HK-2 (cell line): Measurements from ENCODE around the gene MTA1.
A peak's percentile ranks its signal among the peaks of the same experiment; 100 is the strongest.

Source experiments
- DNase-seq: peaks from one replicate; pipeline ENCODE4 v3.0.0-alpha.2; 2018; ENCODE audit not compliant: unreplicated experiment

The MTA1 gene

DNA sequence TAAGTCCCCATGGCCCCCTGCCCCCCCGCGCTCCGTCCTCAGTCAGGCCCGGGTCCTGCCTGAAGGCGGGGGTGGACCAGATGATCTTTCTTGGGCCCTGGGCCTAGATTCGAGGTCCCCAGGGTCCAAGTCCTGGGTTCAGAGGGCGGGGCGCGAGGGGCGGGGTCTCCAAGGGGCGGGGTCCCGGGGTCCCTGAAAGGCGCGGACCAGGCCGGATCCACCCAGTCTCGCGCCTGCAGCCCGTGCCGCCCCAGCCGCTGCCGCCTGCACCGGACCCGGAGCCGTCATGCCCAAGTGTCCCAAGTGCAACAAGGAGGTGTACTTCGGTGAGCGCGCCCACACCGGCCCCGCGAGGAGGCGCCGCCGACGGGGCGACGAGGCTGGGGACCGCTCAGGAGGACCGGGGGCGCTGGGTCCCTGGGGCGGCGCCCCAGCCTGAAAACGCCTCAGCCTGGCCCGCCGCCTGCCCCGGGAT lies 67.4 kb downstream of the MTA1 start:
- DNase-seq: no peak

DNA sequence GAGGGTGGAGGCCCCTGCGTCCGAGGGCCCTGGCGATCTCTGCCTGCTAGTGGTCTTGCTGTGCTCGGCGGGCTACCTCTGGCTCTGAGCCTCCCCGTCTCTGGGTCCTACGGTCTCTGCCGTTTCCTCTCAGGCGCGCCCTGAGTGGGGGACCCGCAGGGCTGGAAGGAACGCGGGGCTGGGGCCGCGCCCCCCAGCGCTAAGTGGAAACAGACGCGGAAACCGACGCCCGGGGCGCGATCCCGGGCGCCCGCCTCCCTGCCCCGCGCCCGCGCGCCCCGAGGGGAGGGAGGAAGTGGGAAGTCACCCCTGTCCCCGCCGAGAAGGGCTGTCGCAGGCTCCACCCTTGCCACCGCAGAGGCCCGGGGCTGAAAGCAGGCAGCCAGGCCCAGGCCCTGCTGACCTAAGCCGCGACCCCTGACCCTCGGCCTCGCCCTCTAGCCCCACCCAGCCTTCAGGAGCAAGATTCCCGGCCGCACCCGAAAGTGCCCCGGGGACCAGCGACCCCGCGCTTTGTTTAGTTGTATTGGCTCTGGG lies 67.9 kb downstream of the MTA1 start:
- DNase-seq: no peak

DNA sequence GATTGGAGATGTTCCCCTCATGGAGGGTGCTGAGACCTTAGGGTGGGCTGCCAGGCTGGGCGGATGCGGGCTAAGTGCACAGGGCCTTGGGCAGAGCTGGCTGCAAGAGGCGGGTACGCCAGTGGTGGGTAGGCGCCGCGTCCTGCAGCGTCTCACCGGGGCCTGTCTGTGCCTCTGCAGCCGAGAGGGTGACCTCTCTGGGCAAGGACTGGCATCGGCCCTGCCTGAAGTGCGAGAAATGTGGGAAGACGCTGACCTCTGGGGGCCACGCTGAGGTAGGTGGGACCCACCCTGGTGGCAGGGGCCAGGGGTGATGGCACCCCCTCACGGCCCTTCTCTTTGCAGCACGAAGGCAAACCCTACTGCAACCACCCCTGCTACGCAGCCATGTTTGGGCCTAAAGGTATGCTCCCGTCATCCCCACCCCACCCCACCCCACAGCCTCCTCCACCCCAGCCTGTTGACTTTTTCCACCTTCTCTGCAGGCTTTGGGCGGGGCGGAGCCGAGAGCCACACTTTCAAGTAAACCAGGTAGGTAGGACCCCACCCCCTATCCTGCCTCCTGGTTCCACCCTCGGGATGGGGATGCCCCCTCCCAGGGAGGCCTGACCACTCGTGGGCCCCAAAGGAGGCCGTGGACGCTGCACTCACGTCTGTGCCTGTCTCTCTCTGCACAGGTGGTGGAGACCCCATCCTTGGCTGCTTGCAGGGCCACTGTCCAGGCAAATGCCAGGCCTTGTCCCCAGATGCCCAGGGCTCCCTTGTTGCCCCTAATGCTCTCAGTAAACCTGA lies 68.6 kb downstream of the MTA1 start:
- DNase-seq: no peak

DNA sequence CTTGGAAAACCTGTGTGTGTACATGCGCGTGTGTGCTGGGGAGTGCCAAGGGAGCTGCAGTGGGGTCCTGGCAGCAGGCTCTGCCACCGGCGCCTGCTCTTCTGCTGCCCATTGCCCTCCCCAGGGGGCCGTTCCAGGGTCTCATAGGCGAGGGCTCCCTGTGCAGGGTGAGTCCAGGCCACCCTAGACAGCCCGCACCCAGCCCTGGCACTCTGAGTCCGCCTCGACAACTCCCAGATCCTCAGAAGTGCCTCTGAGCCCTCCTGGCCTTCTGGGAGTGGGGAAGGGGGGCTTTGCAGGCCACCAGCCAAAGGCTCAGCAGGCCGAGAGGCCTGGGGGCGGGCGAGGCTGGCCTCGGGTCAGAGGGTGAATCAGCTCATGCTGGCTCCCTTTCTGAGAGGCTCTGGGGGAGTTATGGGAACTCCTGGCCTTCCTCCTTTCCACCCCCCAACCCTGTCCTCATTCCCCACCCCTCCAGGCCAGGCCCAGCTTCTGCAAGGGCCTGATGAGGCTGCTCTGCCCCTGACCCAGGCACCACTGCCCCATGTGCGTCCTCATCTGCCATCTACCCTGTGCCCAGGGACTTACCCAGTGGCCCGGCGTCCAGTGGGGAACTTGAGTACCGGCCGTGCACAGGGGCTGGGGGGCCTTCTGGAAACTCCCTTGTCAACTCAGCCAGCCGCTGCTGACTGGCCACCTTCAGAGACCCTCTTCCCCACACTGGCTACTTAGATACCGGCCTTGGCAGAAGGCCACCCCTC lies 69.3 kb downstream of the MTA1 start:
- DNase-seq: no peak

DNA sequence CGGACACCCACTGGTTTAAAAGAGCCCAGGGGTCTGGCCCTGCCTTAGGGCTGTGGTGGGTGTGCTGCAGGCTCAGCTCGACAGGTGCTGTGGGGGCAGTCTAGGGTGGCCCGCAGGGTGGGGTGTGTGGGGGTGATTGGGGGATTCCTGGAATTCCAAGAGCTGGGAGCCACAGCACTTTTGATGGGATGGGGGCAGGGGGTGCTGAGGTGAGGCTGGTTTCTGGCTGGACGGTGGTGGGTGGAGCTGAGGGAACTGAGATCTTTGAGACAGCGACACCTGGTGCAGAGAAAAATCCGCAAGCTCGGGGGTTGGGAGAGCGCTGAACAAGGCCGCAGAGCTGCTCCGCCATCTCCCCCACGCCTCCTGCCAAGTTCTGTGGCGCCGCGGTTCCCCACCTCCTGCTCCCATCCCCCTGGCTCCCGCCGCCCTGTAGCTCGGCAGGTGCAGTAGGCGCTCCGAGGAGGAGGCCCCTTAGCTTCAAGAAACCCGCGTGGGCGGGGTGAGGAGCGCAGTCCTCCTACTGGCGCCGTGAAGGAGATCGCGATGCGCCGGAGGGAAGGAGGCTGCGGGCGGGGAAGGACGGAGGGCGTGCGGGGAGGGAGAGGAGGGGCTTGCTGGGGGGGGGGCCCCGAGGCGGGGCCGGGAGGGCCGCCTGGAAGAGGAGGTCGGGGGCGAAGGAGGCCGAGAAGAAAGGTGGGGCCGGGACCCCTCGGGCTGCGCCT lies 70.1 kb downstream of the MTA1 start:
- peak; percentile 87 for DNase-seq

DNA sequence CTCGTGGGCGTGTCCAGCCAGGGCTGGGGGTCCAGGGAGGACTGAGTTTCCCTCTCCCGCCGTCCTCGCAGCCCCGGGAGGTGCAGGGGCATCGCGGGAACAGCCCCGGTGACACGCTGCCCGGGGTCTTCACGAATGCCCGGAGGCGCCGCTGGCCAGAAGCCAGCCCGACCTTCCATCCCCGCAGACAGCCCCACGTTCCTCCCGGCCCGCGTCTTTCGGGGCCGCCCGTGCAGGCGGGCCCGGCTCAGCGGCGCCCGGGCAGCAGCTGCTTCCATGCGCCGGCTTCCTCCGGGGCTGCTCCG lies 70.6 kb downstream of the MTA1 start:
- DNase-seq: no peak

DNA sequence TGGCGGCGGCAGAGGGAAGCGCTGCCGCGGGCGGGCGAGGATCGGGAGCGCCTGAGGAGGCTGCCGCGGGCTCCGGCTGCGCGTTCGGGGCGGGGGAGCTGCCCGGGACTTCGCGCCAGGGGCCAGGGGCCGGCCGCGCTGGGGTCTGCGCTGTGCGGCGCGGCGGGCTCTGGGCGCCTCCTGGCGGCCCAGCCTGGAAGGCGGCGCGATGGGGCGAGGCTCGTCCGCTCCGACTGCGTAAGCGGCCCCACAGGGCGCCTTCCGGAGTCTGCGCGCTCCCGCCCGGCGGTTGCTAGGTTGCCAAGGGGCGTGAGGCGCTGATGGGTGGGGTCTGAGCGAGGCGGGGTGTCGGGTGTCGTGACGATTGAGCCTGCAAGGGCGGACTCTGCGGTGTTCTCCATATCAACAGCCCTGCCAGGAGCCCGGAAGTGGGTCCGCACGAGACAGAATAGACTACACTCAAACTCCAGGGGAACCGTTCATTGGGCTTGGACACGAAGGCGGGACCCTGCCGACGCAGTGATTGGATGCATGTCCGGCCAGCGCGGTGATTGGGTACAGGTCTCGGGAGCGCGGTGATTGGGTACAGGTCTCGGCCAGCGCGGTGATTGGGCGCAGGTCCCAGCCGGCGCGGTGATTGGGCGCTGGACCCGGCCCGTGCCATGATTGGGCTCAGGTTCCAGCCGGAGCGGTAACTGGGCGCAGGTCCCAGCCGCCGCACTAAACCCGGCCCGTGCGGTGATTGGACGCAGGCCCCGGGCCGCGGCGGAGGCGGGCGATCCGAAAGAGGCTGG lies 71.1 kb downstream of the MTA1 start, which contains the start of gene TEDC1:
Gene TEDC1 (plus strand): TSS at position 675 of the 794 bp plus-strand sequence. CDS start 130 bp downstream, outside the sequence.
- peak; percentile 100 for DNase-seq

DNA sequence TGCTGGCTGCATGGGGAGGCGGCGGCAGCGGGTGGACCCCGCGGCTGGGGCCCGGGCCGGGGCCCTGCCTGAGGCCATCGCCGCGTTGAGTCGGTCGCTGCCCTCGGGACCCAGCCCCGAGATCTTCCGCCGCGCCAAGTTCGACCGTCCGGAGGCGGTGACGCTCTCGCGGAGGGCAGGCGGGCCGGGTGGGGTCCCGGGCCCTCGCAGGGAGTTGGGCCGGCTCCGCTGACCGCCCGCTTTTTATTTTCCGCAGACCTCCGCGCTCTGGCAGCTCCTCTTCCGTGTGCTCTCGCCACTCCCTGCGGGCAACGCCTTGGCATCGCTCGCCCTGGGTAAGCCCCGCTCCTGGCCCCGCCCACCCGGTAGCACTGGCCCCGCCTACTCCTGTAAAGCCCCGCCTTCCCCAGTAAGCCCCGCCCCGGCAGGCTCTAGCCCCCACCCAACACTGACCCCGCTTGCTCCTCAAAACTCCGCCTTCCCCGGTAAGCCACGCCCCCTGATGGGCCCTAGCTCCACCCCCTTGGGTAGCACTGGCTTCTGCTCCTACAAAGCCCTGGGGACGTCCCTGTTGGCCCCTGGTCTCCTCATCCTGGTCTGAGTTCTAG lies 71.8 kb downstream of the MTA1 start:
- DNase-seq: peak; percentile 82

DNA sequence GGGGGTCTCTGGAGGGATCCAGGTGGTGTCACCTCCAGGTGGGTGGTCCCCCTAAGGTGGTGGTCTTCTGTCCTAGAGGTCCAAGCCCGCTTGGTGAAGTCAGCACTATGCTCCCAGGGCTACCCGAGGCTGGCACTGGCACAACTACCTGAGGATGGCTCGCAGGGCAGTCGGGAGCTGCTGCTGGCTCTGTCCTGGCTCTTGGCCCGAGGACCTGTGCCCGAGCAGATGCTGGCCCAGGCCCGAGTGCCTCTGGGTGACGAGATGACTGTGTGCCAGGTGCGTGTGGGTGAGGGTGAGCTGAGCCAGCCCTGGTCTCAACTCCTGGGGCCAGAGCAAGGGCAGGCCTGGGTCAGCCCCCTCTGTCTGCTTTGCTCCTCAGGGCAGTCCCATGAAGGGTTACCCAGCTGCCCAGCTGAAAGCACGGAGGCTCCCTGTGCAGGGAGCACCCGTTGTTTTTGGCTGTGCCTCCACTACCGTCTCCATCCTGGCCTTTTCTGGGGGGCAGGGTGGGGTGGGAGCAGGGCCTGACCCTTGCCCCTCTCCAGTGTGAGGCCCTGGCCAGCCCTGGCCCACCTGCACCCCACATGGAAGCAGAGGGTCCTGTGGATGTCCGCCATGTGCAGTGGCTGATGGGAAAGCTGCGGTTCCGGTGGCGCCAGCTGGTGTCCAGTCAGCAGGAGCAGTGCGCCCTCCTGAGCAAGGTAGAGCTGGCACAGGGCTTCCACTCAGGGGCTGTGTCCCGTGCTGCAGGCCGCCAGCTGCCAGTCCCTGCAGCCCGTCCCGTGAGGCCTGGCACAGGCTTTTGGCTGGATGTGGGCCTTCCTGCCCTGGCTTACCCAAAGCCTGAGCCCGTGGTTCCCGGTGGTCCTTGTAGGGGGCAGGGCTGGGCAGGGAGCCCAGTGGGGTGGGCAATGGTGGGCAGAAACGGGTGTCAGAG lies 72.7 kb downstream of the MTA1 start:
- no peak for DNase-seq

DNA sequence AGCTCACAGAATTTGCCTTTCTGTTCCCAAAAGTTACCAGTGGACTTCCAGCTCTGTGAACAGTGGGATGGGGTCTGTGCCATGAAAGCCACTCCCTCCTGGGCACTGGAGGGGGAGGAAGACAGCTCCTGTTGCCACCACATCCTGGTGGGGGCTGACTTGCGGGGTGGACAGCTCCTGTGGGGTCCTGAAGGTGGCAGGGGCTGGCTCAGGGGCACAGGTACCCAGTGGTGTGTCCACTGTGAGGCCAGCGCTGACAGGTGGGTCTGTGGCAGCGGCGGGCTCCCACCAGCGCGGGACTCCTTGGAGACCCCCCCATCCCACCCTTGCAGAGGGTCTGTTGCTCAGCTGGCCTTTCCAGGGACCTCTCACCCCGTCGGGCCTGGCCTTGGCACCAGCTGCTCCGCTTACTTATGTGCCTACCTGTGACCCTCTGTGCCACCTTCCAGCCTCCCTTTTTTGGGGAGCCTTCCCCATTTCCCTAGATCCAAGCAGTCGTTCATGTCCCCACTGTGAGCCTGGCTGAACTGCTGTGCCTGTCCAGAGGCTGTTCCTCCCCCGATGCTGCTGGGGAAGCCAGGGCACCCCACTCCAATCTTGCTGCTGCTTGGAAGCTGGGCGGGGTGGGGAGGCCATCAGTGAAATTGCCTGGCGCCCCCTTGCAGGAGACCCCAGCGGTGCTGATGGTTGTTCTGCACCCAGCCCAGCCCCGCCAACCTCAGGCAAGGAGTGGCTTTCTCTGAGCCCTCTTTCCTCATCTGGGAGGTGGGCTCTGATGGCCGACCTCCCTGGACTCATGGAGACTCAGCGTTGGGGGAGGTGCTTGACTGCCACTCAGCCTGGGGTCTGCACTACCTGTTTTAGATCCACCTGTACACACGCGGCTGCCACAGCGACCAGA lies 73.6 kb downstream of the MTA1 start:
- no peak for DNase-seq

DNA sequence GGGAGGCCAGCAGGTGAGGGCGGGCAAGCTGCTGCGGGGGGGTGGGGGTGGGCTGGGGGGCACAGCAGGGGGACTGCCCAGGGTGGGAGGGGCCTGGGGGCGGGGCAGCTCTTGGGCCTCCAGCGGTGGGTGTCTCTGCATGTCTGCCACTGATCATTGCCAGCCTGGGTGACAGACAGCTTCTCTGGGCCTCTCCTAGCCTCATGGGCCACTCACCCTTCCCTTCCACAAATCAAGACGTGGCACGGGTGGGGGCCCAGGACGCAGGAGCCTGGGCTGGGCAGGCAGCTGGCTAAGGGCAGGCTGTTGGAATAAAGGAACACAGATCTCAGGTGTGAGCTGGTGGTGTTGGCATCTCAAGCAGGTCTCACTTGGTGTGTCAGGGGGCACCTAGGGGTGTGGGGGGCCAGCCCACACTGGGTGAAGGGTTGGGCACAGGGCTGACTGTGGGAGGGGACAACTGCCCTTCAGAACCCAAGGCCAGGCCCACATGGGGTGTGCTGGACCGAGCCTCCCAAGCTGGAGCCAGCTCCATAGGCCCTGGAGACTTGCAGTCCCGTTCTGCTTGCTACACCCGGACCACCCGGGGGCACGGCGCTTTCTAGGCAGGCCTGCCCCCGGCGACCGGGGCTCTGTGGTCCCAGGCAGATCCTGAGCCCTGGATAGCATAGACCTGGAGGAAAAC lies 74.4 kb downstream of the MTA1 start:
- no peak for DNase-seq

DNA sequence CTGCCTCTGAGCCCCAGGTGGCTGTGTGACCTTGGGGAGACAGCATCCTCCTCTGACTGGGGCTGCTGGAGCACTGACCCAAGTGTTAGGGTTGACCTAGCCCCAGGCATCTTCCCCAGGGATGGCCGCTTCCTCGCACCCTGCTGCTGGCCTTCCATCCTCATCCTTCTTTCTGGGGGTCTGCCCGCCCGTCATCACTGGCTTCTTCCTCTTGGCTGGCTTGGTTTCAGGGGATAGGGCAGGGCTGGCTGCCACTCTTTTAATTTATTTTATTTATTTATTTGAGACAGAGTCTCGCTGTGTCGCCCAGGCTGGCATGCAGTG lies 74.9 kb downstream of the MTA1 start:
- no peak for DNase-seq

DNA sequence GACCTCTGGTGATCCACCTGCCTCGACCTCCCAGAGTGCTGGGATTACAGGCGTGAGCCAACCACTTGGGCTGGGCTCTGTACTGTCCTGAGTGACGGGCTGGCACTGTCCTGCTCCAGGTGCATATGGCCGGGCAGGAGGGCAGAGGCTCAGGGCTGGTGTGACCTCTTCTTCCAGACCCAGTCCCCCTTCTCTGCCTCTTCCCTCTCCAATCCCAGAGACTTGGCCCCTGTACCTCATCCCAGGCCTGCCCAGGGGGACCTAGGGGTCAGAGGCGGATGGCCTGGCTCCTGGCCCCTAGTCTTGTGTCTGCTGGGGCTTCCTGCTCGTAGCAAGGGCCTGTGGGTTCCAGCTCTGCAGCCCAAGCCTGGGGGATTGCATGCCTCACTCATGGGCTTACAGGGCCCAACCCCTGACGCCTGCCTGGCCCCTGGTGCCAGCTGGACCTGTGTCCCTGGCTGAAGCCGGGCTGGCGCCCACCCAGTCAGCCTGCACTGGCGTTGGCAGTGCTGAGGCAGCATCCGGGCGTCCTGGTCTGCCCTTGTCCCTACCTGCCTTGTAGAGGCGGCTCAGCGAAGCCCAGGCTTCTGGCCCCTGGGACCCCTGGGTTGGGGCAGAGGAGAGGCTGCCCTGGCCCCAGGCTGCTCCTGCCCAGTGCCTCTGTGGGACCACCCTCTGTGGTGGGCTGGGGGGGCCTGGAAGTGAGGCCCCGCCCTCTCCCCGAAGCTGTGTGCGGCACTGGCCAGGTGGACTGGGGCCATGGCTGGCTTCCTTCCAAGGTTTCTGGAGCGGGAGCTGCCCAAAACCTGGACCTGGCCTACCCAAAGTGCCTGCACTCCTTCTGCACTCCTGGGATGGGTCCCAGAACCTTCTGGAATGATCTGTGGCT lies 75.7 kb downstream of the MTA1 start:
- no peak for DNase-seq

DNA sequence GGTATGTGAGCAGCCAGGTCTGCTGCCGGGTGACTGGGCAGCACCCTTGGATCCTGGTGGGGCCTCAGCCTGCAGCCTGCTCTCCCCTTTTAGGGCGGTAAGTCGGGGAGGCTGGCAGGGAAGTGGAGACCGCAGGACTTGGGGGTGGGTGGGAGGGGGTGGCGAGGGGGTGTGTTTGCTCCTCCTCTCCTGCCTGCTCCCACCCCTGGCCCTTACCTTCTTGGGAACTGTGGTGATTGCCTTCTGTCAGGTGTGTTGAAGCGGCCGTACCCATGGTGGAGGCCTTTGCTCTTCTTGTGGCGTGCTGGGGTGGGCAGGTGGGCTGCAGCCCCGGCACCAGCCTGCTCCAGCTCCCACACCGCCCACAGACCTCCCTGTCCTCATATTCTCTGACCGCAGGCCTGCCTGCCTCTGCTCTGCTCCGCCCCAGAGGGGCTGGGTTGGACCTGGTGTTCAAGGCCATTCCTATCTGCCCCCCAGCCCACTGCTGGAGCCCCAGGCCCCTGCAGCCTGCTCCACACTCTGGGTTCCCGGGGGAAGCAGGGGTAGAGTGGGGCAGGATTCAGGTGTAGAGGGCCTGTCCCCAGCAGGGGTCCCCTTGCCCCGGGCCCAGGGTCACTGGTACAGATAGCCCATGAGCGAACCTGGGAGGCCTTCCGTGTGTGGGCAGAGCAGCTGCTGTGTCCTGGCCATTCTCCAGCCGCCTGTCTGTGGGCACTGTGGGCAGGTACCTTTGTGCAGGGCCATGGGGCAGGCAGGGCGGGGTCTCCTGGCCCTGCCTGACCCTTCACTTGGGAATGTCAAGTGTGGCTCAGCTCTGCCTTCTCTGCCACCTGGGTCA lies 76.6 kb downstream of the MTA1 start:
- DNase-seq: no peak

DNA sequence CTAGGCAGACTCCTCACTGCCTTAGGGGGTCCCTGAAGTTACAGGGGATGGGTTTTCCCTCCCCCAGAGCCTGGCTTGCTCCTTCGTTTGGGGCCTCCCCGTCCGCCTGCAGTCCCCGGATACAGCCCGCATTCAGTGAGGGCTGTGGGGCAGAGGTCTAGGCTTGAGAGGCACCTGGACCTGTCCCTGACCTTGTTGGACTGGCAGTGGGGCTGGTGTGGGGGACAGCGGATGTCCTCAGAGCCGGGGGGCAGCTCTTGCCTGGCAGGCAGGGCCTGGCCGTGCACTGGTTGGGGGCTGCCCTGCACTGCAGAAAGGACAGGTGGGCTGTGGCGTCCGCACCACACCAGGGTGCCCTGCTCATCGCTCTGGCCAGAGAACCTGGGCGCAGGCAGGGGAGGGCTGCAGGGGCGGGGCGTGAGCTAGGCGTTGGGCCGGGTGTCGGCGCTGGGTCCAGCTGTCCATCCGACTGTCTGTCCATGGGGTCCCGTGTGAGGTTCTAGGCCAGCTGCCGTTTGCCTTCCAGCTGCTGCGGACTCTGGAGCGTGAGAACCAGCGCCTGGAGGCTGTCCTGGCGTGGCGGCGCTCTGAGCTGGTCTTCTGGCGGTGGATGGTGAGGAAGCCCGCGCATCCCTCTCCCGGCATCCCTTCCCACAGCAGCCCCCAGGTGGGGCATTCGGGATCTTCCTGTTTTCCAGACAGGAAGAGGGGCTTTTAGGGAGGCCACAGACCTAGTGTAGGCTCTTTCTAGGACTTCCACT lies 77.4 kb downstream of the MTA1 start:
- DNase-seq: no peak
